ENCODE measurements around the gene CEBPZ.
"Not testable (repeated sequence)": the region's sequence is repeated elsewhere in the genome, so short reads cannot be mapped to it uniquely, and the experiment has no call there.

CEBPZ gene

GRCh38 chr2:37244755-37245154, 13.4 kb upstream of the CEBPZ start:
- no peak overlapping the region for H3K4me3 ChIP-seq (ENCODE audit: extremely low read depth, insufficient read depth, low read length, poor library complexity, severe bottlenecking)
- H3K9me3 ChIP-seq (ENCODE audit: control insufficient read depth, low read length), result no peaks in the 10 kb centered on the region
- WGBS, 2 experiments (ENCODE audit: insufficient coverage in 2 of 2), result 93% methylated on average over 2 of the region's 3 CpGs; no CpG with 5 or more reads in 1 of the 2 experiments
- H3K36me3 ChIP-seq (ENCODE audit: control insufficient read depth, insufficient read depth, low read length), result peaks cover 68% of the 10 kb centered on the region
- no peak overlapping the region for H3K27ac ChIP-seq (ENCODE audit: low read depth, low read length, severe bottlenecking)
- no peaks in the 10 kb centered on the region for H3K4me1 ChIP-seq (ENCODE audit: control insufficient read depth, insufficient read depth, low read length, poor library complexity, severe bottlenecking)

DNA sequence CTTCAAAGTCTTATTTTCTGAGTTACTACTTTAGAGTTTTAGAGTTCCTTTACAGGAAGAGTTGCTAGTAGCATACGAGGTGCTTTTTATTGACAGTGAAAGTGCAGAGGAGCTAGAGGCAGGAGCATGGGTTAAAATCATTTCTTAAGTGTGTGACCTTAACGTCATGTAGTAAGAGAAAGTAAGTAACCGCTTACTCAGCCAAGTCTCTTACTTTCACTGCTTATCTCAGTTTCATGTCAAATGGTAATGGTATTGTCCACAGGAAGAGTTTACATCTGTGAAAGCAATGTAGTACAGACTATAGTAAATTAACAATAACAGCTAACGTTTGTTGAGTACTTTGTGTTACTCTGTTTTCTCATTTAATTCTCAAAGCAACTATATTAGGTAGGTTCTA, 12.6 kb upstream of the CEBPZ start:
- no peak overlapping the region for H3K27ac ChIP-seq (ENCODE audit: low read depth, low read length, severe bottlenecking)
- WGBS, 2 experiments (ENCODE audit: insufficient coverage in 2 of 2), result 80% methylated on average over 1 of the region's 4 CpGs; no CpG with 5 or more reads in 1 of the 2 experiments
- H3K4me1 ChIP-seq (ENCODE audit: control insufficient read depth, insufficient read depth, low read length, poor library complexity, severe bottlenecking), result no peaks in the 10 kb centered on the region
- no peaks in the 10 kb centered on the region for H3K9me3 ChIP-seq (ENCODE audit: control insufficient read depth, low read length)
- no peak overlapping the region for H3K4me3 ChIP-seq (ENCODE audit: extremely low read depth, insufficient read depth, low read length, poor library complexity, severe bottlenecking)
- H3K36me3 ChIP-seq (ENCODE audit: control insufficient read depth, insufficient read depth, low read length), result peaks cover 72% of the 10 kb centered on the region

DNA sequence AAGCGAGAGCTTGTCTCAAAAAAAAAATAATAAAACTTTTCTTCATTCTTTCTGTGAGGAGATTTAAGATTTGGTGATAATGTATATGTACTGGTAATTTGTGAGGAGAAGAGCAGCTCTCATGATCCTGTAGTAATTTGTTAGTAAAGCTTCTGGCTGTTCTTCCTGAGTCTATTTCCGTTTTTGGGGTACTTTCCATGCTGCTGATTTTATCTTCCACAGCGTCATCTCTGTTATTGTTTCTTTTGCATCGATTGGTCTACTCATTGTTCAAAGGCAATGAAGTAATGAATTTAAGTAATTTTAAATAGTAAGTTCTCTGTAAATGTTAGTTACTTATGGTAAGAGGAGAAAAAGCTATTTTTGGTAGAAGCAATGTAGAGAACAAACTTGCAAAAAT, 12.0 kb upstream of the CEBPZ start:
- no peaks in the 10 kb centered on the region for H3K9me3 ChIP-seq (ENCODE audit: control insufficient read depth, low read length)
- H3K4me3 ChIP-seq (ENCODE audit: extremely low read depth, insufficient read depth, low read length, poor library complexity, severe bottlenecking), result no peak overlapping the region
- peaks cover 78% of the 10 kb centered on the region for H3K36me3 ChIP-seq (ENCODE audit: control insufficient read depth, insufficient read depth, low read length)
- WGBS, 2 experiments (ENCODE audit: insufficient coverage in 2 of 2), result 80 to 100% methylated on average over 1 to 2 of the region's 4 CpGs
- no peaks in the 10 kb centered on the region for H3K4me1 ChIP-seq (ENCODE audit: control insufficient read depth, insufficient read depth, low read length, poor library complexity, severe bottlenecking)
- no peak overlapping the region for H3K27ac ChIP-seq (ENCODE audit: low read depth, low read length, severe bottlenecking)

- 17 to 18% methylated on average over 12 to 16 of the region's 18 CpGs for WGBS, 2 experiments (ENCODE audit: insufficient coverage in 2 of 2)
- Histone ChIP-seq H3K4me1 (ENCODE audit: control insufficient read depth, insufficient read depth, low read length, poor library complexity, severe bottlenecking) (peaks cover 7% of the 10 kb centered on the region), H3K36me3 (ENCODE audit: control insufficient read depth, insufficient read depth, low read length) (peaks cover 43% of the 10 kb centered on the region), H3K9me3 (ENCODE audit: control insufficient read depth, low read length) (no peaks in the 10 kb centered on the region), H3K27ac (ENCODE audit: low read depth, low read length, severe bottlenecking) (peak overlapping the region; percentile 81), H3K4me3 (ENCODE audit: extremely low read depth, insufficient read depth, low read length, poor library complexity, severe bottlenecking) (peak overlapping the region; percentile 98)
Observed at GRCh38 chr2:37232131-37232933, 936 bp upstream of the CEBPZ start.

- H3K9me3 ChIP-seq (ENCODE audit: control insufficient read depth, low read length), result no peaks in the 10 kb centered on the region
- 0 to 6% methylated on average over 2 to 3 of the region's 8 CpGs for WGBS, 2 experiments (ENCODE audit: insufficient coverage in 2 of 2)
- peaks cover 32% of the 10 kb centered on the region for H3K36me3 ChIP-seq (ENCODE audit: control insufficient read depth, insufficient read depth, low read length)
- peak overlapping the region; percentile 81 for H3K27ac ChIP-seq (ENCODE audit: low read depth, low read length, severe bottlenecking)
- peak overlapping the region; percentile 98 for H3K4me3 ChIP-seq (ENCODE audit: extremely low read depth, insufficient read depth, low read length, poor library complexity, severe bottlenecking)
- H3K4me1 ChIP-seq (ENCODE audit: control insufficient read depth, insufficient read depth, low read length, poor library complexity, severe bottlenecking), result peaks cover 12% of the 10 kb centered on the region
Observed at GRCh38 chr2:37230581-37230980, 815 bp downstream of the CEBPZ start.

DNA sequence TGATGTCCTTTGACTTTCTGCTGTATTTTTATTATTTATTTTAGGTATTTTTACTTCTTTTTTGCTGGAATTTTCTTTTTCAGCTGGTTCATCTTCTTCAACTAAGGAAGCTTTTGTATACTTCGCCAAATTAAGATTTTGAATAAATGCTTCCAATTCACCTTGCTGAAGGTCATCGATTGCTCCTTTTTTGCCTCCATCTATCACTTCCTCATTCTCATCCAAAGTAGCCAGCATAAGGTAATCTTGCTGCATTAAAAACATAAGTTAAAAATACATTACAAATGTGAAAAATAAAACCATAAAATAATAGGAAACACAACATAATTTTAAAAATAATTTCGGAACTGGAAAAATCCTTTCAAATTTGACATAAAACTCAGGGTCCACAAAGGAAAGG, 2.6 kb downstream of the CEBPZ start:
- H3K36me3 ChIP-seq (ENCODE audit: control insufficient read depth, insufficient read depth, low read length), result peaks cover 23% of the 10 kb centered on the region
- no peaks in the 10 kb centered on the region for H3K9me3 ChIP-seq (ENCODE audit: control insufficient read depth, low read length)
- 100% methylated on average over 2 of the region's 3 CpGs; no CpG with 5 or more reads in 1 of the 2 experiments for WGBS, 2 experiments (ENCODE audit: insufficient coverage in 2 of 2)
- no peak overlapping the region for H3K27ac ChIP-seq (ENCODE audit: low read depth, low read length, severe bottlenecking)
- peaks cover 12% of the 10 kb centered on the region for H3K4me1 ChIP-seq (ENCODE audit: control insufficient read depth, insufficient read depth, low read length, poor library complexity, severe bottlenecking)
- H3K4me3 ChIP-seq (ENCODE audit: extremely low read depth, insufficient read depth, low read length, poor library complexity, severe bottlenecking), result no peak overlapping the region

DNA sequence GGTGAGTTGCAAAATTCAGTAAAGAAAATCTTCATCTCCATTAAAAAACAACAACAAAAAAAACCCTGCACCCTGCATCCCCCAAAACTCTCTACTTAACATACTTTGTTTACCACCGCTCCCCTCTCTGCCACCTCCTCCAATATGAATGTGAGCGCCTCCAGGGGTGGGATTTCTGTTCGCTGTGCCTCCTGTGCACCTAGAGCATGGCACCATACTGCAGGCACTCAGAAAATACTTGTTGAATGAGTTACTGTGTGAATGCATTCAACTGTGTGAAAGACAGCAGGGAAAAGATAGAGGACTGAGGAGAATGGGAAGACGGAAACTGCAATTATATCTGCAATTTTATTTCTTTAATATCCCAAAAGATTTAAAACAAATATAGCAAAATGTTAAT, 4.5 kb downstream of the CEBPZ start:
- Histone ChIP-seq H3K9me3 (ENCODE audit: control insufficient read depth, low read length) (no peaks in the 10 kb centered on the region), H3K36me3 (ENCODE audit: control insufficient read depth, insufficient read depth, low read length) (peaks cover 41% of the 10 kb centered on the region), H3K27ac (ENCODE audit: low read depth, low read length, severe bottlenecking) (no peak overlapping the region), H3K4me1 (ENCODE audit: control insufficient read depth, insufficient read depth, low read length, poor library complexity, severe bottlenecking) (peaks cover 12% of the 10 kb centered on the region), H3K4me3 (ENCODE audit: extremely low read depth, insufficient read depth, low read length, poor library complexity, severe bottlenecking) (no peak overlapping the region)
- WGBS, 2 experiments (ENCODE audit: insufficient coverage in 2 of 2), result 40 to 64% methylated on average over 1 to 2 of the region's 4 CpGs

GRCh38 chr2:37225129-37225528, 6.3 kb downstream of the CEBPZ start:
- H3K9me3 ChIP-seq (ENCODE audit: control insufficient read depth, low read length); H3K27ac ChIP-seq (ENCODE audit: low read depth, low read length, severe bottlenecking); H3K4me3 ChIP-seq (ENCODE audit: extremely low read depth, insufficient read depth, low read length, poor library complexity, severe bottlenecking): not testable (repeated sequence)
- peaks cover 12% of the 10 kb centered on the region for H3K4me1 ChIP-seq (ENCODE audit: control insufficient read depth, insufficient read depth, low read length, poor library complexity, severe bottlenecking)
- peaks cover 58% of the 10 kb centered on the region for H3K36me3 ChIP-seq (ENCODE audit: control insufficient read depth, insufficient read depth, low read length)
- WGBS, 2 experiments (ENCODE audit: insufficient coverage in 2 of 2), result no CpG with 5 or more reads among the region's 2 CpGs

DNA sequence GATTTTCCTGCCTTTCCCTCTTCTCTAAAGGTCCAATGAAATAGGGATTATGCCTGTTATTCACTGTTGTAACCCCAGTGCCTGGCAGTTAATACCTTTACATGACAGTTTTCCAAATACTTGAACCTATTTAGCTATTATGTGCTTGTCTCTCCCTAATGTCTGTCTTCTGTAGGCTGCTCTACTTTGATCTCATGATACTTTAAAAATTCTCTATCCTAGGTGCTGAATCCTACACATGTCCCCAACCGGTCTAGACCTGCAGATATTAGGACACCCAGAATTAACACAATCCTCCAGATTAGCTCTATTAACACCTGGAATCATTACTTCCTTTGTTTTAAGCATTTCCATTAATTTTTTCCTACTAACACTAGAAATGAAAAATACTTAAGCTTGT, 7.3 kb downstream of the CEBPZ start:
- H3K27ac ChIP-seq (ENCODE audit: low read depth, low read length, severe bottlenecking), result no peak overlapping the region
- H3K36me3 ChIP-seq (ENCODE audit: control insufficient read depth, insufficient read depth, low read length), result peaks cover 68% of the 10 kb centered on the region
- H3K4me3 ChIP-seq (ENCODE audit: extremely low read depth, insufficient read depth, low read length, poor library complexity, severe bottlenecking), result no peak overlapping the region
- no peaks in the 10 kb centered on the region for H3K9me3 ChIP-seq (ENCODE audit: control insufficient read depth, low read length)
- H3K4me1 ChIP-seq (ENCODE audit: control insufficient read depth, insufficient read depth, low read length, poor library complexity, severe bottlenecking), result peaks cover 5% of the 10 kb centered on the region
- WGBS, 2 experiments (ENCODE audit: insufficient coverage in 2 of 2), result 86 to 100% methylated on average over 1 of the region's 1 CpG

GRCh38 chr2:37223131-37223530, 8.3 kb downstream of the CEBPZ start:
- 93 to 100% methylated on average over 1 to 3 of the region's 4 CpGs for whole genome bisulfite sequencing, 2 experiments (ENCODE audit: insufficient coverage in 2 of 2)
- no peak overlapping the region for H3K4me3 ChIP-seq (ENCODE audit: extremely low read depth, insufficient read depth, low read length, poor library complexity, severe bottlenecking)
- peaks cover 70% of the 10 kb centered on the region for H3K36me3 ChIP-seq (ENCODE audit: control insufficient read depth, insufficient read depth, low read length)
- no peak overlapping the region for H3K27ac ChIP-seq (ENCODE audit: low read depth, low read length, severe bottlenecking)
- H3K4me1 ChIP-seq (ENCODE audit: control insufficient read depth, insufficient read depth, low read length, poor library complexity, severe bottlenecking), result peaks cover 5% of the 10 kb centered on the region
- H3K9me3 ChIP-seq (ENCODE audit: control insufficient read depth, low read length), result no peaks in the 10 kb centered on the region

- Histone ChIP-seq H3K4me3 (ENCODE audit: extremely low read depth, insufficient read depth, low read length, poor library complexity, severe bottlenecking) (no peak overlapping the region), H3K27ac (ENCODE audit: low read depth, low read length, severe bottlenecking) (no peak overlapping the region), H3K36me3 (ENCODE audit: control insufficient read depth, insufficient read depth, low read length) (peaks cover 90% of the 10 kb centered on the region), H3K9me3 (ENCODE audit: control insufficient read depth, low read length) (no peaks in the 10 kb centered on the region), H3K4me1 (ENCODE audit: control insufficient read depth, insufficient read depth, low read length, poor library complexity, severe bottlenecking) (no peaks in the 10 kb centered on the region)
- WGBS, 2 experiments (ENCODE audit: insufficient coverage in 2 of 2), result 91 to 96% methylated on average over 3 of the region's 4 CpGs
Observed at GRCh38 chr2:37219046-37219445, 12.3 kb downstream of the CEBPZ start.

Data from mesodermal cell (in vitro differentiated cells).